GM21737 (cell line): ENCODE measurements around the gene RAB20.
"Not testable (repeated sequence)": the region's sequence is repeated elsewhere in the genome, so short reads cannot be mapped to it uniquely, and the experiment has no call there.

Source experiments
- ATAC-seq: cut with Tn5 transposase; IDR thresholded peaks from one replicate; pipeline ENCODE4 v1.9.1; 2021; ENCODE audit warnings: mild to moderate bottlenecking, moderate library complexity; ENCODE audit not compliant: unreplicated experiment

The RAB20 gene

DNA sequence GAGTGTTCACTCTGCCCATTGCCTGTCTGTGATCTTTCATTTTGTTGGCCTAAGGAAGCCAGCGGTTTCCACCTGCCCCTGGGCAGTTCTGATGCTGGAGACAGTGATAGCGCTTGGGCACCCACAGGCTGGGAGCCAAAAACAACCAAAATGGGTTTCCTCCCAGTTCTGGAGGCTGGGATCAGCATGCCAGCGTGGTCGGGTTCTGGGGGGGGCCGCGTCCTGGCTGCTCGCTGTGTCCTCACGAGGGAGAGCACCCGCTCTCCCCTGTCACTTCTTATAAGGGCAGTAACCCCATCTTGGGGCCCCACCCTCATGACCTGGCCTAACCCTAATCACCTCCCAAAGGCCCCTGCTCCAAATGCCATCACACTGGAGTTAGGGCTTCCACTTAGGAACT is 67.9 kb downstream of the RAB20 start:
- no peak for ATAC-seq

GRCh38 chr13:110492679-110493593 is 68.6 kb downstream of the RAB20 start:
- no peak for ATAC-seq

GRCh38 chr13:110491869-110492678 is 69.4 kb downstream of the RAB20 start:
- ATAC-seq = no peak

- ATAC-seq = no peak
Measured at GRCh38 chr13:110490009-110490770, 71.3 kb downstream of the RAB20 start.

- ATAC-seq = not testable (repeated sequence)
Measured at GRCh38 chr13:110486880-110487279, 74.6 kb downstream of the RAB20 start.

- no peak for ATAC-seq
Measured at GRCh38 chr13:110486061-110486715, 75.3 kb downstream of the RAB20 start.

DNA sequence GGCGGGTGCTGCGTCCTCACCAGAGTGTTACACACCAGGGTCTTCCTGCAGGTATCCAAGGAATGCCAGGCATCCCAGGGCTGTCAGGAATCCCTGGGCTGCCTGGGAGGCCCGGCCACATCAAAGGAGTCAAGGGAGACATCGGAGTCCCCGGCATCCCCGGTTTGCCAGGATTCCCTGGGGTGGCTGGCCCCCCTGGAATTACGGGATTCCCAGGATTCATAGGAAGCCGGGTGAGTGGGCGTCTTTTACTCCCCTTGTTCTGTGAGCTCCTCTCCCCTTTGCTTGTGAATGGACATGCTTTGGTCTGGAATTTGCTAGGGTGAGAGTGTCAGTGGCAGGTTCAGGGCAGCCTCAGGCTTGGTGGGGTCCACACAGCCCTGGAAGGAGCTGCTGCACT is 75.9 kb downstream of the RAB20 start:
- ATAC-seq = no peak

DNA sequence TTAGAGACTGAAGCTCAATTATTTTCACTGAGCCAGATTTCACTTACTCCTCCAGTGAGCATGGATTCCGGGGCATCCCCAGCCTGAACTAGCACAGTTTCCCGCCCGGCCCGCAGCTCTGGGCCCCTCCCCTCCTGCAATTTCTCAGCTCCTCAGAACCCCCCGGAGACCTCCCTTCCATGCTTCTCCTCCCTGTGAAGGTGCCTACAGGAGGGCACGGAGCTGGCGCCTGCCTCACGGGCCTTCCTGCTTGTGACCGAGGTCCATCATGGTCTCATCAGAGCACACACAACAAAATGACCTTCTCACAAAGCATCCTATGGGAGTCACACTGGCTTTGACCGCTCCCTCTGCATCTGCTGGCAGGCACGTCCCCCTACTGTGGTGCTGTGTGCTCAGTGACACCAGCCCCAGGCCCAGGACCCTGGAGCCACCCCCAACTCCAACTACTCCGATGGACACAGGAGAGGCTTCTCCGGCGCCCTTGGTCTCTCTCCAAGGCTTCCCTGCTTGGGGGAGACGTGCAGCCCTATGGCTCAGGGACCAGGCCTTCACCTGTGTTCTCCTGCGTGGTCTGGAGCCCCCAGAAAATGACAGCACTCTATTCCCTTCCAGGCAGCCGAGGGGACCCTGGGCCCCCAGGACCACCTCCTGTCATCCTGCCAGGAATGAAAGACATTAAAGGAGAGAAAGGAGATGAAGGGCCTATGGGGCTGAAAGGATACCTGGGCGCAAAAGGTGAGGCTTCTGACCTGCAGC is 77.1 kb downstream of the RAB20 start:
- ATAC-seq = no peak

DNA sequence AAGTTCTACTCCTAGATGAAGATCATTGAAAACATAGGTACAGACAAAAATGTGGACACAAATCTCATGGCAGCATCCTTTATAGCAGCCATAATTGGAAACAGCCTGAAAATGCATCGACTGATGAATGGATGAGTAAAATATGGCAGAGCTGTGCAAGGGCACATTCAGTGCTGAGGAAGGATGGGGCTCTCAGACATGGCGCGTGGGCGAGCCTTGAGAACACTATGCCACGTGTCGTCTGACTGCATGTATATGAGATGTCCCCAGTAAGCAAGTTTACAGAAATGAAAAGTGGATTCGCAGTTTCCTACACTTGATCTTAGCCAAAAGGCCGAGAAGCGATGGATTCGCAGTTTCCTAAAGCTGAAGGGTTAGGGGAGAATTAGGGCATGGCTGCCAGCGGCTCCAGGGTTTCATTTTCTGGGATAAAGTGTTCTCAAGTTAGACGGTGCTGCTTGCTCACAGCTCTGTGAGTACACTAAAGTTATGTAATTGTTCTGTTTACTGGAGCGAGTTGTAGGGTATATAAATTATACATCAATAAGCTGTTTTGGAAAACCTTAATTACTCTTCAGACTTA is 78.0 kb downstream of the RAB20 start:
- ATAC-seq = no peak

DNA sequence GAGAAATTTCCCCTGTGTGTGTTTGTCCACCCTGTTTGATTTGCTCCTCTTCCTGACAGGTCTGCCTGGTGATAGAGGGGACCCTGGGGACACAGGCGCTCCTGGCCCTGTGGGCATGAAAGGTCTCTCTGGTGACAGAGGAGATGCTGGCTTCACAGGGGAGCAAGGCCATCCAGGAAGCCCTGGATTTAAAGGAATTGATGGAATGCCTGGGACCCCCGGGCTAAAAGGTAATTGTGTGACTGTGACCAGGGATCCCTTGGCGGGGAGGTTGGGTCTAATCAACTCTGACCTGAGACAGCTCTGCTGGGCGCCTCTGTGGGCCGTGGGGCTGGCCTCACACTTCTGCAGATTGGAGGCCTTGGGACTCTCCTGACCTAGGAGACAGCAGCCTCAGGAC is 81.4 kb downstream of the RAB20 start:
- no peak for ATAC-seq

- no peak for ATAC-seq
Measured at GRCh38 chr13:110479648-110480047, 81.9 kb downstream of the RAB20 start.

DNA sequence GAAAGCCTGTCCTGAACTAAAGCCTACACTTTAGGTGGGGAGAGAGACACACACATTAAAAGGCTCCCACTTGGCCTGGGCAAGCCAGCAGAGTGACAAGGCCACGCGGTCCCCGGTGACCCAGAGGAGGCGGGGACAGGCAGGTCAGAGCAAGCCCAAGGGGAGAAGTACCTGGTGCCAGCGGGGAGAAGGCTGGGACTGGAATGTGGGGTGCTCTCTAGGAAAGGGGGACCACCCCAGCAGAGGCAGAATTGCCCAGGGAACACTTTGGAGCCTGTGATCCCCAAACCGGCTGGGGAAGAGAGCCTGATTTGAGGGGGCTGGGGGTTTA is 82.3 kb downstream of the RAB20 start:
- no peak for ATAC-seq

- ATAC-seq = no peak
Measured at GRCh38 chr13:110478405-110479214, 82.9 kb downstream of the RAB20 start.

DNA sequence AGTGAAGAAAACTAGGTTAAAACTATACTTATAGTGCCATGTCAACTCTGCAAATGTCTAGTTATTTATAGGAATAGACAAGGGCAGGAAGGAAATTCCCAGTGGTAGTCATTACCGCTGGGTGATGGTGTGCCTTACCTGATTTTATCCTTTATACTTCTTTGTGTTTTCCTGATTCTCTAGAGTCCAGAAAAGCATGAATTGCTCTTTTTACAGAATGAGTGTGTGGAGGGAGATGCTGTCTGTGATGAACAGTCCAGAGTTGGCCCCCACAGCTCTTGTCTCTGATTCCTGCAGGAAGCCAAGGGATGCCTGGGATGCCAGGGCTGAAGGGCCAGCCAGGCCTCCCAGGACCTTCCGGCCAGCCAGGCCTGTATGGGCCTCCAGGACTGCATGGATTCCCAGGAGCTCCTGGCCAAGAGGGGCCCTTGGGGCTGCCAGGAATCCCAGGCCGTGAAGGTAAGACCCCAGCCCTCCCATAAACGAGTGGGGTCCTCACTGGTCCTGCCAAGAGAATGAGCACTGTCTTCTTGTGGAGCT is 83.7 kb downstream of the RAB20 start:
- ATAC-seq = no peak

GRCh38 chr13:110476220-110476617 is 85.3 kb downstream of the RAB20 start:
- no peak for ATAC-seq

DNA sequence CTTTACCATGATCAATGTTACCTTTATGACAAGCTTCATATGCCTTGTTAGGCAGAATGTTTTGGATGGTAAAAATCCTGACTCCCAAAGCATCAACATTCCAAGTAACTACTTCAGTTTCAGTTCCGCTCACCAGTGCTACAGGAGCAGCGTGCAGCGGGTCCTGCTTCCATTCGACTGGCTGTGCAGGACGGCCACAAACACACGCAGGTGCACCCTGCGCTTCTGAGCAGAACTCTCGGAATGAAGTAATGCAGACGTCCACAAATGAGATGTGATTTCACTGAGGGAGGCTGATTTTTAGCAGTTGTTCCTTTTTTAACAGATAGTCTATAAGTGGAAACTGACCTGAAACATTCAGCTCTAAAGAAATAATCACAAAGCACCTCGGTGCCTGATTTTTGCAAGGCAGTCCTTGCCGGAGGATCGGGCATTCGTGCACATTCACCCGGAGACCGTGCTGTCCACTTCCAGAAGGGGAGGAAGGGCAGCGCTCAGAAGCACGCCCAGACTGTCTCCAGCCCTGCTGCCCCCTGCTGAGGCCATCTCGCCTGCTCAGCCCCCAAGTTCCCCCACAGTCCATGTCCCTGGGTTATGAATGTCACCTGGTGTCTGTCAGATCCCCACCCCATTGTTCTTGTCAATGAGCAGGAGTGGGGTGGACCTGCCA is 85.8 kb downstream of the RAB20 start:
- ATAC-seq = no peak

- no peak for ATAC-seq
Measured at GRCh38 chr13:110475117-110475516, 86.4 kb downstream of the RAB20 start.

DNA sequence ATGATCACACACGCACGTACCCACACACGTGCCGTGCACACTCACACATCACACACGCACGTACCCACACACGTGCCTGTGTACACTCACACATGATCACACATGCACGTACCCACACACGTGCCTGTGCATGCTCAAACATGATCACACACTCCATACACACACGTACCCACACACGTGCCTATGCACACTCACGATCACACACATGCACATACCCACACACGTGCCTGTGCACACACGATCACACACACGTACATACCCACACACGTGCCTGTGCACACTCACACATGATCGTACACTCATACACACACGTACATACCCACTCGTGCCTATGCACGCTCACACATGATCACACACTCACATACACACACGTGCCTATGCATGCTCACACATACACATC is 86.8 kb downstream of the RAB20 start:
- ATAC-seq = no peak
